NCI-H2081 (cell line): Measurements from ENCODE around the gene CBY1.

Source experiments
- DNase-seq, 2 experiments: peaks; one replicate each; lab custom pipeline; 2025; lab: John Stamatoyannopoulos, UW

Gene CBY1

GRCh38 chr22:38649841-38650522, 6.5 kb upstream of the CBY1 start:
- DNase-seq: no peak

- no peak for DNase-seq
Observed at GRCh38 chr22:38652859-38653258, 3.6 kb upstream of the CBY1 start.

GRCh38 chr22:38653741-38654140, 2.7 kb upstream of the CBY1 start:
- no peak for DNase-seq

- DNase-seq: peak in 1 of 2 experiments; percentile 23
Observed at GRCh38 chr22:38655519-38656255, 751 bp upstream of the CBY1 start.

GRCh38 chr22:38657045-38657909, 839 bp downstream of the CBY1 start:
- DNase-seq: peak in 1 of 2 experiments; percentile 13

- no peak for DNase-seq
Observed at GRCh38 chr22:38674888-38675287, 18.4 kb downstream of the CBY1 start.

GRCh38 chr22:38675833-38676232, 19.4 kb downstream of the CBY1 start:
- DNase-seq: no peak

GRCh38 chr22:38681582-38682335, 25.3 kb downstream of the CBY1 start, which contains the start of gene TOMM22:
Gene TOMM22, plus strand, starts transcription at chr22:38681957. Its CDS starts 22 bp downstream, at chr22:38681979.
- peak; percentile 75 to 82 for DNase-seq

- no peak for DNase-seq
Observed at GRCh38 chr22:38684895-38685294, 28.5 kb downstream of the CBY1 start.

GRCh38 chr22:38685761-38686160, 29.3 kb downstream of the CBY1 start:
- no peak for DNase-seq

GRCh38 chr22:38689651-38690050, 33.2 kb downstream of the CBY1 start:
- DNase-seq: no peak

- DNase-seq: no peak
Observed at GRCh38 chr22:38694049-38694448, 37.6 kb downstream of the CBY1 start.

GRCh38 chr22:38694940-38695339, 38.5 kb downstream of the CBY1 start:
- DNase-seq: no peak

- DNase-seq: no peak
Observed at GRCh38 chr22:38696606-38697424, 40.4 kb downstream of the CBY1 start.

GRCh38 chr22:38697425-38698089, 41.1 kb downstream of the CBY1 start:
- DNase-seq: no peak

GRCh38 chr22:38698407-38699094, 42.1 kb downstream of the CBY1 start:
- no peak for DNase-seq

GRCh38 chr22:38699143-38699542, 42.7 kb downstream of the CBY1 start:
- no peak for DNase-seq

GRCh38 chr22:38699784-38700183, 43.3 kb downstream of the CBY1 start:
- DNase-seq: no peak

GRCh38 chr22:38700270-38700788, 43.9 kb downstream of the CBY1 start:
- no peak for DNase-seq
